MM.1S (cell line): ENCODE measurements around the gene ZNF593OS.

Experiments used
- EZH2 ChIP-seq: fragments of 300-600 bp; sonication (generic); optimal IDR thresholded peaks from 2 replicates; pipeline ENCODE3; 2017; ENCODE audit warnings: low read depth, mild to moderate bottlenecking, antibody characterized with exemption, low read length, mixed read lengths
- EZH2phosphoT487 ChIP-seq: fragments of 300-600 bp; sonication (generic); IDR thresholded peaks from 2 replicates; pipeline ENCODE4 v1.6.1; 2018; ENCODE audit warnings: antibody characterized with exemption, low read length
- TF ChIP-seq, protein P1 (sequence below): fragments of 300-600 bp; sonication (generic); IDR thresholded peaks from 2 replicates; pipeline ENCODE4 v1.5.1; 2016; ENCODE audit warnings: antibody characterized with exemption, low read length, mixed read lengths

DNA sequence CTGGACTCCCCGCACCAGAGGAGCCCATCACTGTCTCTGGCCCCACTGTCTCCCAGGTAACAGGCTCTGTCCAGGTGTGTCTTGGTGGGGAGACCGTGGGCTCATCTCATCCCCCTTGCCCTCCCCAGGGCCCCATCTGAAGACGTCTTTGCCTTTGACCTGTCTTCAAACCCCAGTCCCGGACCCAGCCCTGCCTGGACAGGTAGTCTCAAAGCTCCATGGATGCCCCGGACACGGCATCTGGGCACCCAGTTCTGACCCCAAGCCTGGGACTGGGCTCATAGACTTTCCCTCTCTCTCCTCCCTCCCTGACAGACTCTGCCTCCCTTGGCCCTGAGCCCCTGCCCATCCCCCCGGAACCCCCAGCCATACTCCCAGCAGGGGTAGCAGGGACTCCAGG is 12.5 kb upstream of the ZNF593OS start:
- TF ChIP-seq, protein P1, sequence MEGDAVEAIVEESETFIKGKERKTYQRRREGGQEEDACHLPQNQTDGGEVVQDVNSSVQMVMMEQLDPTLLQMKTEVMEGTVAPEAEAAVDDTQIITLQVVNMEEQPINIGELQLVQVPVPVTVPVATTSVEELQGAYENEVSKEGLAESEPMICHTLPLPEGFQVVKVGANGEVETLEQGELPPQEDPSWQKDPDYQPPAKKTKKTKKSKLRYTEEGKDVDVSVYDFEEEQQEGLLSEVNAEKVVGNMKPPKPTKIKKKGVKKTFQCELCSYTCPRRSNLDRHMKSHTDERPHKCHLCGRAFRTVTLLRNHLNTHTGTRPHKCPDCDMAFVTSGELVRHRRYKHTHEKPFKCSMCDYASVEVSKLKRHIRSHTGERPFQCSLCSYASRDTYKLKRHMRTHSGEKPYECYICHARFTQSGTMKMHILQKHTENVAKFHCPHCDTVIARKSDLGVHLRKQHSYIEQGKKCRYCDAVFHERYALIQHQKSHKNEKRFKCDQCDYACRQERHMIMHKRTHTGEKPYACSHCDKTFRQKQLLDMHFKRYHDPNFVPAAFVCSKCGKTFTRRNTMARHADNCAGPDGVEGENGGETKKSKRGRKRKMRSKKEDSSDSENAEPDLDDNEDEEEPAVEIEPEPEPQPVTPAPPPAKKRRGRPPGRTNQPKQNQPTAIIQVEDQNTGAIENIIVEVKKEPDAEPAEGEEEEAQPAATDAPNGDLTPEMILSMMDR, result no peak
- no peak for TF ChIP-seq EZH2
- no peak for TF ChIP-seq EZH2phosphoT487
